Measurements from ENCODE around the gene CGB3. TPM values are rescaled to one million over a fixed set of nuclear protein-coding genes. Genes with fewer than 3 reads are reported as not detected.
"Not testable (repeated sequence)": the region's sequence is repeated elsewhere in the genome, so short reads cannot be mapped to it uniquely, and the experiment has no call there.

CGB3 gene
- total RNA-seq, 2 donors from 2014 or later, result not detected

- ATAC-seq, result peak; percentile 23
Observed at GRCh38 chr19:49018388-49019241, 5.5 kb downstream of the CGB3 start.

GRCh38 chr19:49017666-49018351 is 6.3 kb downstream of the CGB3 start:
- peak; percentile 46 to 63 for DNase-seq
- intact Hi-C loops (cut with DNase I, micrococcal nuclease), result no loop called here
- peak; percentile 54 for ATAC-seq

More at GRCh38 chr19:49018388-49019241, 5.5 kb downstream of the CGB3 start:
- intact Hi-C loops (cut with DNase I, micrococcal nuclease), result not testable (repeated sequence)
- DNase-seq, result peak in 1 of 2 donors; percentile 53

- intact Hi-C loops (cut with DNase I, micrococcal nuclease), result no loop called here
- DNase-seq (no peak), ATAC-seq (no peak)
Observed at GRCh38 chr19:49017041-49017665, 7.0 kb downstream of the CGB3 start, which contains the start of gene LHB. TSS of gene LHB (minus strand) at chr19:49017091. CDS start at chr19:49017081, 10 bp downstream.

GRCh38 chr19:49016067-49016839 is 7.9 kb downstream of the CGB3 start:
- ATAC-seq (no peak), DNase-seq (no peak)
- intact Hi-C loops (cut with DNase I, micrococcal nuclease), result no loop called here

- DNase-seq, result no peak
- no peak for ATAC-seq
- intact Hi-C loops (cut with DNase I, micrococcal nuclease), result no loop called here
Observed at GRCh38 chr19:49014870-49015255, 9.3 kb downstream of the CGB3 start.

- DNase-seq (no peak), ATAC-seq (no peak)
- intact Hi-C loops (cut with DNase I, micrococcal nuclease), result no loop called here
Observed at GRCh38 chr19:49014123-49014869, 9.8 kb downstream of the CGB3 start.

GRCh38 chr19:49011194-49011593 is 12.9 kb downstream of the CGB3 start:
- no peak for DNase-seq
- intact Hi-C loops (cut with DNase I, micrococcal nuclease), result no loop called here
- ATAC-seq, result no peak

GRCh38 chr19:49010453-49010852 is 13.7 kb downstream of the CGB3 start:
- intact Hi-C loops (cut with DNase I, micrococcal nuclease), result no loop called here

GRCh38 chr19:49009828-49010227 is 14.3 kb downstream of the CGB3 start:
- no peak for ATAC-seq
- DNase-seq, result no peak
- intact Hi-C loops (cut with DNase I, micrococcal nuclease), result no loop called here

More at GRCh38 chr19:49010453-49010852, 13.7 kb downstream of the CGB3 start:
- ATAC-seq (no peak), DNase-seq (no peak)

GRCh38 chr19:49006905-49007304 is 17.2 kb downstream of the CGB3 start:
- DNase-seq, result no peak
- no peak for ATAC-seq
- intact Hi-C loops (cut with DNase I, micrococcal nuclease), result no loop called here

- intact Hi-C loops (cut with DNase I, micrococcal nuclease), result no loop called here
- ATAC-seq, result no peak
Observed at GRCh38 chr19:49004964-49005614, 19.0 kb downstream of the CGB3 start.

GRCh38 chr19:49004133-49004532 is 20.0 kb downstream of the CGB3 start:
- DNase-seq, result no peak
- intact Hi-C loops (cut with DNase I, micrococcal nuclease), result no loop called here
- no peak for ATAC-seq

More at GRCh38 chr19:49004964-49005614, 19.0 kb downstream of the CGB3 start:
- DNase-seq, result no peak

- DNase-seq, result peak in 1 of 2 donors; percentile 72
- peak; percentile 85 for ATAC-seq
- intact Hi-C loops (cut with DNase I, micrococcal nuclease), result no loop called here
Observed at GRCh38 chr19:48999481-49000325, 24.4 kb downstream of the CGB3 start.

- ATAC-seq (no peak), DNase-seq (peak in 1 of 2 donors; percentile 76)
- intact Hi-C loops (cut with DNase I, micrococcal nuclease), result no loop called here
Observed at GRCh38 chr19:48997972-48998371, 26.2 kb downstream of the CGB3 start.

GRCh38 chr19:48994035-48994386 is 30.1 kb downstream of the CGB3 start:
- DNase-seq, result no peak
- intact Hi-C loops (cut with DNase I, micrococcal nuclease), result no loop called here
- no peak for ATAC-seq

GRCh38 chr19:48993175-48994034 is 30.7 kb downstream of the CGB3 start, which contains the start of the genes GYS1 and RUVBL2:
TSS of gene GYS1 (minus strand) at chr19:48993309. CDS start at chr19:48993112, 197 bp downstream.
TSS of gene RUVBL2 (plus strand) at chr19:48993887. CDS start at chr19:48993912, 25 bp downstream.
- intact Hi-C loops (cut with DNase I, micrococcal nuclease), result no loop called here
- ATAC-seq (peak; percentile 89), DNase-seq (peak; percentile 99 to 100)
